Activated CD4-positive, alpha-beta T cell treated with anti-CD3 and anti-CD28 coated beads, Interleukin-2, amount 10 ng/mL, durations not matched to agents 24 days and 14 days (primary cell): ENCODE data around the gene NPPC. TPM values are rescaled to one million over a fixed set of nuclear protein-coding genes. Genes with fewer than 3 reads are reported as not detected.
"Not testable (repeated sequence)": the region's sequence is repeated elsewhere in the genome, so short reads cannot be mapped to it uniquely, and the experiment has no call there.

Source experiments
- DNase-seq: peaks from one replicate; pipeline ENCODE4 v3.0.0; 2022
- H3K27ac Mint-ChIP-seq: one replicate; pipeline ENCODE4 v1.8.0; 2022; ENCODE audit warnings: mild to moderate bottlenecking, mixed read lengths
- H3K27me3 Mint-ChIP-seq: one replicate; pipeline ENCODE4 v1.8.0; 2022; ENCODE audit warnings: mixed read lengths
- H3K36me3 Mint-ChIP-seq: one replicate; pipeline ENCODE4 v1.8.0; 2022; ENCODE audit warnings: low read depth, mild to moderate bottlenecking, mixed read lengths
- H3K4me1 Mint-ChIP-seq: one replicate; pipeline ENCODE4 v1.8.0; 2021; ENCODE audit warnings: mixed read lengths
- H3K4me3 Mint-ChIP-seq: one replicate; pipeline ENCODE4 v1.8.0; 2022; ENCODE audit warnings: mild to moderate bottlenecking, moderate library complexity, mixed read lengths
- H3K9me3 Mint-ChIP-seq: one replicate; pipeline ENCODE4 v1.8.0; 2021; ENCODE audit warnings: mixed read lengths
- intact Hi-C: fragments of 100-400 bp; cut with micrococcal nuclease; formaldehyde crosslinking; loops from one replicate; pipeline ENCODE4 v1.15.1; 2023
- total RNA-seq: library from RNA; stranded (reverse); gene quantifications from 2 replicates; pipeline ENCODE4 v1.2.3, GENCODE V29; 2022

NPPC gene
- total RNA-seq, 1 donor from 2014 or later = 2.2 TPM

GRCh38 chr2:231905026-231905425 is 21.2 kb downstream of the NPPC start:
- peaks cover 2% of the 10 kb centered on the region for H3K27me3 Mint-ChIP-seq
- H3K27ac Mint-ChIP-seq = no peak overlapping the region
- DNase-seq = no peak
- peaks cover 8% of the 10 kb centered on the region for H3K4me1 Mint-ChIP-seq
- H3K36me3 Mint-ChIP-seq = no peaks in the 10 kb centered on the region
- H3K4me3 Mint-ChIP-seq = no peak overlapping the region
- intact Hi-C loops = no loop called here
- no peaks in the 10 kb centered on the region for H3K9me3 Mint-ChIP-seq

DNA sequence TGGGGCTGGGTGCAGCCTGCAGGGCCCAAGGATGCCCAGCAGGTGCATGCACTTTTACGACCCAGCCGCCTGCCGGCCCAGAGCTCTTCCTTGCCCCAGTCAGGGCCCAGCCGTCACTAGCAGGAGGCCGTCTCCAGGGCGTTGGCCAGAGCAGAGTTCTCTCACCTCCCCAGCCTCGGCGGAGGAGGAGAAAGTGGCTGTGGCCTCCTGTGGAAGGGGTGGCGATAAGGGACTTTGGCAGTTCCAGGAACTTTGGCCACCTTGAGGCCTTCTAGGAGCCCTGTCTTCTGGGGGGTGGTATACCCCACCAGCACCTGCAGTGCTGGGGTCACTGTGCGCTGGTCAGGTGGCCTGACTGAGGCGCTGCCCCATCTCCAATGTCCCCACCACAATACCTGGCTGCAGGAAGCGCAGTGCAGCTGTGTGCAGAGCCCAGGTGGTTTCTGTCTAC is 22.0 kb downstream of the NPPC start:
- intact Hi-C loops = no loop called here
- Mint-ChIP-seq H3K4me3 (no peak overlapping the region), H3K27me3 (peaks cover 2% of the 10 kb centered on the region), H3K9me3 (no peaks in the 10 kb centered on the region), H3K27ac (no peak overlapping the region), H3K4me1 (peaks cover 3% of the 10 kb centered on the region), H3K36me3 (no peaks in the 10 kb centered on the region)
- no peak for DNase-seq

GRCh38 chr2:231902598-231902997 is 23.6 kb downstream of the NPPC start:
- DNase-seq = no peak
- Mint-ChIP-seq H3K4me1 (peaks cover 3% of the 10 kb centered on the region), H3K27ac (no peak overlapping the region), H3K4me3 (no peak overlapping the region), H3K36me3 (no peaks in the 10 kb centered on the region), H3K9me3 (no peaks in the 10 kb centered on the region), H3K27me3 (peaks cover 6% of the 10 kb centered on the region)
- intact Hi-C loops = no loop called here

GRCh38 chr2:231900972-231901371 is 25.2 kb downstream of the NPPC start:
- Mint-ChIP-seq H3K9me3 (no peaks in the 10 kb centered on the region), H3K36me3 (no peaks in the 10 kb centered on the region), H3K4me1 (no peaks in the 10 kb centered on the region), H3K4me3 (no peak overlapping the region), H3K27me3 (peaks cover 6% of the 10 kb centered on the region), H3K27ac (no peak overlapping the region)
- DNase-seq = no peak
- intact Hi-C loops = no loop called here

DNA sequence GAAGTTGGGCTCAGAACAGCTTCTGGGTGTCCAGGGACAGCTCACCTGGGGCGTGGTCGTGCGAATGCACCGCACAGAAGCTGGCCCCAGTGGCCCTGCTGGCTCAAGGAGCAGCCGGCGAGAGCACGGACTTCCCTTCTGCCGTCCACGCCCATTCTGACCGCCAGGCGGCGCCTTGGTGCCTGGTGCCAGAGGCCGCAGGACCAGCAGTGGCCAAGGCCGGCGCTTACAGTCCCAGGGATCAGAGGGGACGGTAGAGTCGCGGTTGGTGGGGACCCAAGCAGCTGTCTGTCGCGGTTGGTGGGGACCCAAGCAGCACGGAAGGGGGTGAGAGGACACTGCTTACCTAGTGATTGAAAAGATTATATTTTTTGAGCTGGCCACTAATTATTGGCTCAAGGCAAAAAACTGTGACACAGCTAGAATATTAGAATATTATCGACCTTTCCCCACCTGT is 25.7 kb downstream of the NPPC start:
- intact Hi-C loops = no loop called here
- peaks cover 6% of the 10 kb centered on the region for H3K27me3 Mint-ChIP-seq
- H3K9me3 Mint-ChIP-seq = no peaks in the 10 kb centered on the region
- no peak overlapping the region for H3K4me3 Mint-ChIP-seq
- H3K36me3 Mint-ChIP-seq = no peaks in the 10 kb centered on the region
- H3K27ac Mint-ChIP-seq = no peak overlapping the region
- DNase-seq = peak; percentile 88
- H3K4me1 Mint-ChIP-seq = no peaks in the 10 kb centered on the region

- DNase-seq = no peak
- peaks cover 4% of the 10 kb centered on the region for H3K27me3 Mint-ChIP-seq
- H3K27ac Mint-ChIP-seq = no peak overlapping the region
- H3K36me3 Mint-ChIP-seq = no peaks in the 10 kb centered on the region
- no peaks in the 10 kb centered on the region for H3K9me3 Mint-ChIP-seq
- H3K4me1 Mint-ChIP-seq = no peaks in the 10 kb centered on the region
- intact Hi-C loops = no loop called here
- H3K4me3 Mint-ChIP-seq = no peak overlapping the region
These were observed 31.4 kb downstream of the NPPC start for GRCh38 chr2:231894566-231895380.

- Mint-ChIP-seq H3K36me3 (no peaks in the 10 kb centered on the region), H3K9me3 (no peaks in the 10 kb centered on the region)
These were observed 34.7 kb downstream of the NPPC start for GRCh38 chr2:231891514-231891905.

GRCh38 chr2:231890896-231891513 is 35.2 kb downstream of the NPPC start:
- peaks cover 10% of the 10 kb centered on the region for H3K27me3 Mint-ChIP-seq
- H3K36me3 Mint-ChIP-seq = no peaks in the 10 kb centered on the region
- no peak for DNase-seq
- H3K9me3 Mint-ChIP-seq = no peaks in the 10 kb centered on the region
- no peak overlapping the region for H3K4me3 Mint-ChIP-seq
- no peaks in the 10 kb centered on the region for H3K4me1 Mint-ChIP-seq
- no peak overlapping the region for H3K27ac Mint-ChIP-seq
- intact Hi-C loops = no loop called here

More at GRCh38 chr2:231891514-231891905, 34.7 kb downstream of the NPPC start:
- DNase-seq = no peak
- Mint-ChIP-seq H3K27me3 (peaks cover 9% of the 10 kb centered on the region), H3K4me3 (no peak overlapping the region), H3K27ac (no peak overlapping the region), H3K4me1 (no peaks in the 10 kb centered on the region)
- intact Hi-C loops = no loop called here

DNA sequence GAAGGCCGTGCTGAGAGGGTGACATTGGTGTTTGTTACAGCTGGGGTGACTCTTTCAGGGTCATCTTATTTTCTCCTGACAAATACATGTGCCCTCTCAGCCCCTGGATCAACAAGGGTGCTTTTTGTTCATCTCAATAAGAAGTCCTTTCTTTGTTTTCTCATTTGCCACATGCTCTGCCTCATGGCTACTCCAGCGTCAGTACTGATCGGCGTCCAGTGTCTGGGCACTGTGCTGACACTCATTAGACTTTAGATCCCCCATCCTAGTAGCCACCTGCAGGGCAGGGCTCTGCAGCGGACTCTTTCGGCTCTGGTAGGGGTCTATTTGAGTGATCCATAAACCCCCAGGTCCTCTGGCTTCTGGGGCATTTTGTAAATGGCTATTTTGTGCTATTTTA is 38.4 kb downstream of the NPPC start:
- Mint-ChIP-seq H3K4me1 (no peaks in the 10 kb centered on the region), H3K27me3 (peaks cover 17% of the 10 kb centered on the region), H3K27ac (no peak overlapping the region), H3K4me3 (no peak overlapping the region), H3K9me3 (no peaks in the 10 kb centered on the region), H3K36me3 (no peaks in the 10 kb centered on the region)
- no peak for DNase-seq
- intact Hi-C loops = no loop called here

- DNase-seq = no peak
- no peak overlapping the region for H3K27ac Mint-ChIP-seq
- peaks cover 21% of the 10 kb centered on the region for H3K27me3 Mint-ChIP-seq
- no peak overlapping the region for H3K4me3 Mint-ChIP-seq
- intact Hi-C loops = no loop called here
- H3K9me3 Mint-ChIP-seq = no peaks in the 10 kb centered on the region
- H3K36me3 Mint-ChIP-seq = no peaks in the 10 kb centered on the region
- H3K4me1 Mint-ChIP-seq = no peaks in the 10 kb centered on the region
These were observed 40.0 kb downstream of the NPPC start for GRCh38 chr2:231886071-231886681.

DNA sequence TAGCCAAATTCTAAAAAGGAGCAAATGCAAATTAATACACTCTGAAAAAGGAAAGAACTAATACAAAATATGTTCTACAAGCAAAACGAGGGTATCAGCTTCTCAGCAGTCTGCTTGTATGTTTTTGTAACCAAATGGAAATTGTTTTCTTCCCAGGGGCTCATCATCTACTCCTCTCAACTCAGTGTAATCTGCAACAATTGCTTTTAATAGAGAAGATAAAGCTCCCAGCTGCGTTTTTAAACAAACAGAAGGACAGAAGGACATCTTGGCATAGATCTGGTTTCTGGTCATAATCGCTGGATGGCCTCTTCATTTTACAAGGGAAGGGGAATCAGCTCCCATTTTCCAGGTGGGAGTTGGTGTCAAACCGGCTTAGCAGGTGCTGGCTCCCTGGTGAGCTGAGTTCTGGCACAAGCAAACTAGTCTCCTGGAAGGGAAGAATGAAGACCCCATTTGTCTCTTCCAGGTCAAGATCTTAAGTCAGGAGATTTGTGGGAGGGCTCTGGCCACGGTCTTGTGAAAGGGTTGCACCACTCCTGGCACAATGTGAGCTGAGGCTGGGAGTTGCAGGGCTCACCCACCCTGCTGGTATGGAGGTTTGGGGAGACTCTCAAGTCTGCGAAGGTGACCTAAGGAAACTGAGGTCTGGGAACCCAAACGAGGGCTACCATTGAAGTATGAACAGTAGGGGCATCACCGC is 41.6 kb downstream of the NPPC start:
- Mint-ChIP-seq H3K4me1 (no peaks in the 10 kb centered on the region), H3K27me3 (peaks cover 24% of the 10 kb centered on the region), H3K9me3 (no peaks in the 10 kb centered on the region), H3K27ac (no peak overlapping the region), H3K4me3 (no peak overlapping the region), H3K36me3 (no peaks in the 10 kb centered on the region)
- intact Hi-C loops = no loop called here
- no peak for DNase-seq

DNA sequence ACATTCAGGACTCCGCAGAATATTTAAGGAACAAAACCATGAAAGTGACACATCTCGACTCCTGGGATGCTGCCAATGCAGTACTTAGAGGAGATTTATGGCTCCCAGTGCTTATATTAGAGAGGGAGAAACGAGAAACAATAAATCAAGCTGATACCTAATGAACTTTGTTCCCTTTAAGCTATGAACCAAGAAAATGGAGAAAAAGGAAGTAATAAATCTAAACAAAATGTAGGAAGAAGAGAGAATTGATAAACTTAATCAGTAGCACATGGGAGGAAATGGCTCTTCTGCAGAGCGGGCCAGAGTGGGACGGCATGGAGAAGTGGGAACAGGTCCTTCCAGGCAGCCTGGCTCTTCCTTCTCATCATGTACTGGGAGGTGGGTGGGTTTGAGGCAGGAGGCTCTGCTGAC is 42.7 kb downstream of the NPPC start:
- Mint-ChIP-seq H3K4me1 (no peaks in the 10 kb centered on the region), H3K27me3 (peaks cover 22% of the 10 kb centered on the region), H3K9me3 (no peaks in the 10 kb centered on the region)

GRCh38 chr2:231882646-231883045 is 43.5 kb downstream of the NPPC start:
- Mint-ChIP-seq H3K4me1 (no peaks in the 10 kb centered on the region), H3K36me3 (no peaks in the 10 kb centered on the region), H3K27me3 (peaks cover 17% of the 10 kb centered on the region), H3K27ac (no peak overlapping the region), H3K9me3 (no peaks in the 10 kb centered on the region), H3K4me3 (no peak overlapping the region)
- intact Hi-C loops = no loop called here
- no peak for DNase-seq

More for the DNA sequence above, 42.7 kb downstream of the NPPC start:
- H3K36me3 Mint-ChIP-seq = no peaks in the 10 kb centered on the region
- no peak overlapping the region for H3K4me3 Mint-ChIP-seq
- intact Hi-C loops = no loop called here
- no peak for DNase-seq
- H3K27ac Mint-ChIP-seq = no peak overlapping the region

- intact Hi-C loops = not testable (repeated sequence)
These were observed 45.8 kb downstream of the NPPC start for GRCh38 chr2:231880371-231880770.

More at GRCh38 chr2:231880371-231880770, 45.8 kb downstream of the NPPC start:
- not testable (repeated sequence) for H3K4me1 Mint-ChIP-seq, DNase-seq, H3K27ac Mint-ChIP-seq, H3K4me3 Mint-ChIP-seq, H3K36me3 Mint-ChIP-seq, H3K9me3 Mint-ChIP-seq
- peaks cover 14% of the 10 kb centered on the region for H3K27me3 Mint-ChIP-seq
